HG02973 (cell line): ENCODE data around the gene CD163L1.
"Not testable (repeated sequence)": the region's sequence is repeated elsewhere in the genome, so short reads cannot be mapped to it uniquely, and the experiment has no call there.

Experiments
- ATAC-seq: cut with Tn5 transposase; IDR thresholded peaks from one replicate; pipeline ENCODE4 v1.9.1; 2021; ENCODE audit warnings: moderate library complexity; ENCODE audit not compliant: unreplicated experiment

Gene CD163L1

DNA sequence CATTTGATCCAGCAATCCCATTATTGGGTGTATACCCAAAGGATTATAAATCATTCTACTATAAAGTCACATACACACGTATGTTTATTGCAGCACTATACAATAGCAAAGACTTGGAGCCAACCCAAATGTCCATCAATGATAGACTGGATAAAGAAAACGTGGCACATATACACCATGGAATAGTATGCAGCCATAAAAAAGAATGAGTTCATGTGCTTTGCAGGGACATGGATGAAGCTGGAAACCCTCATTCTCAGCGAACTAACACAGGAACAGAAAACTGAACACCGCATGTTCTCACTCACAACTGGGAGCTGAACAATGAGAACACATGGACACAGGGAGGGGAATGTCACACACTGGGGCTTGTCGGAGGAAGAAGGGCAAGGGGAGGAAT is 106.2 kb downstream of the CD163L1 start:
- ATAC-seq, result not testable (repeated sequence)

GRCh38 chr12:7327918-7328317 is 116.0 kb downstream of the CD163L1 start:
- no peak for ATAC-seq

- no peak for ATAC-seq
These were observed 119.8 kb downstream of the CD163L1 start for GRCh38 chr12:7324176-7324575.

- ATAC-seq, result no peak
These were observed 121.4 kb downstream of the CD163L1 start for GRCh38 chr12:7322599-7322998.

GRCh38 chr12:7321624-7322023 is 122.3 kb downstream of the CD163L1 start:
- ATAC-seq, result no peak

DNA sequence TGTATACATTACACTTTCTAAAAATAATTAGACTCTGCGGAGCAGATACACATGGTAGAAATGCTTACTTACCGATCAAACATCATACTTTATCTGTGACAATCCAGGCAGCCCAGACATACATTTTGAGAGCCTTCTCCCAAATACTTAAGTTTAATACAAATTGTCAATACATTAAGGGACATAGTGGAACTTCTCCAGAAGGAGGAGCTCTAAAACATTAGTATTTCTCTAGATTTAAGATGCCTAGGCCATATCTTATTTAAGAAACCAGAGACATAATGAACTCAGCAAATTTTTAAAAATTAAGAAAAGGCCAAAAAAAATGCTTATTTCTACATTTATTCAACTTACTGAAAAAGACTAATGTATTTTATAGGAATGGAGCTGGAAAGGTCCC is 124.0 kb downstream of the CD163L1 start:
- no peak for ATAC-seq

- no peak for ATAC-seq
These were observed 133.9 kb downstream of the CD163L1 start for GRCh38 chr12:7310070-7310469.
